H1 (cell line): ENCODE data around the gene MLC1. TPM values are rescaled to one million over a fixed set of nuclear protein-coding genes. Genes with fewer than 3 reads are reported as not detected.

ENCODE experiments used
- BCL11A ChIP-seq, 2 experiments: IDR thresholded peaks; one replicate each; pipeline ENCODE4 v1.6.1; 2011; ENCODE audit warnings: low read depth in 2 of 2, low read length in 2 of 2, mild to moderate bottlenecking in 2 of 2
- HDAC2 ChIP-seq, 2 experiments: fragments of 300-600 bp in 1 of 2; sonication (generic) in 1 of 2; IDR thresholded peaks; 2 replicates each; pipeline ENCODE4 v1.6.1; 2011 to 2012; ENCODE audit warnings: low read depth in 2 of 2, low read length in 2 of 2, mild to moderate bottlenecking in 2 of 2, moderate library complexity in 2 of 2, borderline replicate concordance in 1 of 2, inconsistent platforms in 1 of 2
- JUN ChIP-seq: IDR thresholded peaks from 2 replicates; pipeline ENCODE4 v1.6.1; 2011; ENCODE audit warnings: low read depth, mild to moderate bottlenecking, improper control_type of control experiment, low read length
- POU5F1 ChIP-seq: IDR thresholded peaks from 2 replicates; pipeline ENCODE4 v1.6.1; 2011; ENCODE audit warnings: low read depth, mild to moderate bottlenecking, low read length, moderate library complexity
- polyA plus RNA-seq, 7 experiments: library from polyadenylated mRNA; depleted of rRNA in 3 of 7; stranded (reverse) in 5 of 7; unstranded in 2 of 7; fragments of >200 nt in 5 of 7; fragments of 200-250 nt in 2 of 7; gene quantifications; 1 replicate in 5 of 7; 2 replicates in 1 of 7; 4 replicates in 1 of 7; pipeline versions ENCODE4 v1.2.1 to v1.2.3, GENCODE V29; 2011 to 2013; ENCODE audit warnings: missing spikeins in 2 of 7, mixed read lengths in 2 of 7
- total RNA-seq: library from RNA; stranded (reverse); fragmentation: NEBNext Ultra II Directional; extraction: Animal tissue kit (Norgen Biotek cat#: 25700); gene quantifications from 2 replicates; pipeline ENCODE4 v1.2.1, GENCODE V29; 2021

The MLC1 gene
- total and polyA plus RNA-seq, 2 of the 8 experiments (the other 6 are each of a cell fraction or from before 2014, with no cell fraction given) = 0.20 TPM; not detected in 1

DNA sequence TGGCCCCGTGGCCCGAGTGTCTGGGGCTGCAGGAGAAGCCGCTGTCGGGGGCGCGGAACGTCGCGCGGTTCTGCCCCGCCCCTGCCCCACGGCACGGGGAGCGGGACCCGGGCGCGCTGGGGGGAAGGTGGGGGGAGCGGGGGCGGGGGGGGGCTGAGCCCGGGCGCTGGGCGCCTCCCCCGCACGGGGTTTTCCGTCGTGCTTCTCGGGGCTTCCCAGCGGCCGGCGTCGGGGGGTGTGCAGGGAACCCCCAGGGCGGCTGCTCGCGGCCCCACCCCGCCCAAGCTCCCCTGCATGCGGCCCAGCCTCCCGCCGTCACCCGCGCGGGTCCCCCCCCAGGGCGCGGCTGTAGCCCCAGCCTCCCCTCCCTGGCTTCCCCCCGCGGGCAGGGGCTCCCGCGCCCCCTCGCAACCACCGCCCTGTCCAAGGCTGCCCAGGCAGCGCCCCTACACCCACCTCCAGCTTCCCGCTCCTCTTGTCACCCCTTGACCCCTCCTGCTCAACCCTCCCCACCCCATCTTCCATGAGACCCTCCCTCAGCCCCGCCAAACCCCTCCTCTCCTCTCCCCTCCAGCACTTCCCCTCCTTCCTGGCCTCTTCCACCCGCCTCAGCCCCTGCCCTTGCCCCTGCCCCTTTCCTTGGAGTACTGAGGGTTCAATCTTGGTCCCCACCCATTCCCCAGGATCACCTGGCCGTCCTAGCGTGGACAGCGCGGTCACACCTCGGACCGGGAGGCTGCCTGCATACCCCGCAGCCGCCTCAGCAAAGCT lies 74.4 kb downstream of the MLC1 start (continued):
- no peak for TF ChIP-seq POU5F1
- TF ChIP-seq JUN = no peak
- TF ChIP-seq BCL11A (IDR thresholded peaks at IDR 0.05; ENCODE audit: low read depth in 2 of 2, low read length in 2 of 2) = no peak
- TF ChIP-seq HDAC2 (IDR thresholded peaks at IDR 0.05; ENCODE audit: borderline replicate concordance in 1 of 2, low read depth in 2 of 2, low read length in 2 of 2) = no peak
